ENCODE measurements around the gene POU6F2.
"Not testable (repeated sequence)": the region's sequence is repeated elsewhere in the genome, so short reads cannot be mapped to it uniquely, and the experiment has no call there.

Gene POU6F2

GRCh38 chr7:39313974-39314373 is 336.3 kb downstream of the POU6F2 start:
- no peak for DNase-seq

DNA sequence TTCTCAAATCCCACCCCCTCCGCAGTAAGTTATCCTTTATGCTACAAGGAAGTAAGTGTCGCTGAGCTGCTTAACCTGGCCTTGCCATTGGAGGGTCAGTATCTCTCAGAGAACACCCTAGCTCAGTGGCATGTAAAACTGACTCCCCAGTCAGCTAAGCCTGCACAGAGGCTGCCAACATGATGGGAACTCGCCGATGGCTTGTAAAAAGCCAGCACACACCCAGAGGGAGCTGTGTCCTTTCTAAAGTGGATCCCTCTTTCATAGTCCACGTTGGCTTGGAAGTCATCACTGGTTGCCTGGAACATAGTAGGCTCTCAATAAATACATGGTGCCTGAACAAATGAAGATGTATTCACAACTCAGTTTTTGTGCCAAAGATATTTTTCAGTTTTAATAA is 339.4 kb downstream of the POU6F2 start:
- DNase-seq = no peak

DNA sequence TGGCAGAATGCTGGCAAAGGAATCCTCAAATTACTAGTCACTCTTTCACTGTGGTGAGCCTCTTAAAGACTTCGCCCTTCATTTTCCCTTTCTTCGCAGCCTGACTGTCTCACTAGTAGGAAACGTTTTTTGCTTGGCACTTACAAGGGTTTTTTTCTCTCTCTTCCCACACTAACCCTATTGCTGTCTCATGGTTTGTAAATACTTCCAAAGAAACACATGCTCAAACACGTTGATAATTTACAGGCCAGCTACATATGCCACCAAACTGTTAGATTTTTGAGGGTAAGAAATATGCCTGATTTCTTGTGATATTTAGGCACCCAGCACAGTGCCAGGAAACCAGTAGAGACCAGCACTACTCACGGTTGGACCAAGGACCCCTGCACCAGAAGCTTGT is 340.2 kb downstream of the POU6F2 start:
- DNase-seq = no peak

DNA sequence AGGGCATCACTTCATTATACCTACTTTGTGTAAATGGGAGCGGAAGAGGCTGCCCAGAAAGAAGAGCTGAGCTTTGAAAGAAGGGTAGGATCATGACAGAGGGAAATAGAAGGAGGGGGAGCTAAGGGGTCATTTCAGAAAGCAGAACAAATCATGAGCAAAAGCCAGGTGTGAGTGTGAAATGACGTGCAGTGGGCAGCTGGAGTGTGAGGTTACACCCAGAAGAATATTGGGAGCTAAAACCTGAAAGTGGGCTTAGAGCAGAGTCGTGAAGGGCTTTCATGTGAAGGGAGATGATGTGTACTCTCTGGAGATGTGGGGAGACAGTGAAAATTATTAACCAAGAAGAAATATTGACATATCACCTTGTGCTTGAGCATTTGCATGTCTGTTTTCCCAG is 343.5 kb downstream of the POU6F2 start:
- DNase-seq = no peak

GRCh38 chr7:39321909-39322498 is 344.3 kb downstream of the POU6F2 start:
- no peak for DNase-seq

DNA sequence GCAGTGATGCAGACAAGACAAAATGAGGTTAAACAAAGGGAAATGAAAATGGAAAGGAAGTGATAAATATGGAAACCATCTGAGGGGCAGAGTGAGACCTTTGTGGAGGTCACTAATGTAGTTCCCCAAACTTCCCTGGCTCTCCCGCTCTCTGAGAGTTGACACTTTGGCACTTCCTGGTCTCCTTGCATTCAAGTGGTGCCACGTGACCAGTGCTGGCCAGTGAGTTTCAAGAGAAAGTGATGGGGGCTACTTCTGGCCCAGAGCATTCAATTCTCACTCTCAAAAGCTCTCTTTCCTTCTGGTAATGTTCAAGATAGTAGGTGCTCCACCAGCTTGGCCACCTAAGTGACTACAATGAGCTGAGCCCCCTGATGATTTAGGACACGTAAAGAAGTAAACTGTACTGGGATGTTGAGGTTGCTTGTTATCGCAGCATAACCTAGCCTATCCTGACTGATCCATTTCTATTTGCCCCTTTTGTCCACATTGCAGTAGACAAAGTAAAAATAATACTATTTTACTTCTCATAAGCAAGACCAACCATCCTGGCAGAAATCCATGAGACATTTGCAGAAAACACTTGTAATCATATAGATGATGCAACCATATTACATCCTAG is 346.5 kb downstream of the POU6F2 start:
- DNase-seq = no peak

DNA sequence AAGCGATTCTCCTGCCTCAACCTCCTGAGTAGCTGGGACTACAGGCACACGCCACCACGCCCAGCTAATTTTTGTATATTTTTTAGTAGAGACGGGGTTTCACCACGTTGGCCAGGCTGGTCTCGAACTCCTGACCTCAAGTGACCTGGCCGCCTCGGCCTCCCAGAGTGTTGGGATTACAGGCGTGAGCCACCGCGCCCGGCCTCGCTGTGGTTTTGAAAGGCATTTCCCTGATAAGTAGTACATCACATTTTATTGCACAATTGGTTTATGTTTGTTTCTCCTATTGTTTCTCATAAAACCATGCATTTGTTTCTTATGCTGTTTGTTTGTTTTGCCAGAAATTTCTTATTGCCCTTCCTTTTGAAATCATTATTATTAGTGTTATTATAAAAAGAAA is 353.9 kb downstream of the POU6F2 start:
- DNase-seq = not testable (repeated sequence)

GRCh38 chr7:39332142-39332541 is 354.4 kb downstream of the POU6F2 start:
- no peak for DNase-seq

DNA sequence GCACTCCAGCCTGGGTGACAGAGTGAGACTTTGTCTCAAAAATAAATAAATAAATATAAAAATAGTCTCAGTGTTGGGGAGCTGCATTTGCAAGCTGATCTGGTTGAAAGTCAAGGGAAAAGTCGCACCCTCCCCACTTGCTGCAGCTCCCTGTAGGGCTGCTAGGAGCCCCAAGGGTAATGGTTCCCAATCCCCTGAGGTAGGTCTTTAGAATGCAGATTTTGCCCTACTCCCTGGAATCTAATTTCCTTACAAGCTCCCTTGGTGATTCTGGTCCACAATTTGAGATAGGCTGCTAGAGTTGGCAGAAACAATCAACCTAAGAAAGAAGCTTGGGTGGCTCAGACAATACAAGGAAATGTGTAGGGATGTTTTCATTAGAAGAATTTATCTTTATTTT is 356.0 kb downstream of the POU6F2 start:
- no peak for DNase-seq

- no peak for DNase-seq
Measured at GRCh38 chr7:39336442-39336841, 358.7 kb downstream of the POU6F2 start.

DNA sequence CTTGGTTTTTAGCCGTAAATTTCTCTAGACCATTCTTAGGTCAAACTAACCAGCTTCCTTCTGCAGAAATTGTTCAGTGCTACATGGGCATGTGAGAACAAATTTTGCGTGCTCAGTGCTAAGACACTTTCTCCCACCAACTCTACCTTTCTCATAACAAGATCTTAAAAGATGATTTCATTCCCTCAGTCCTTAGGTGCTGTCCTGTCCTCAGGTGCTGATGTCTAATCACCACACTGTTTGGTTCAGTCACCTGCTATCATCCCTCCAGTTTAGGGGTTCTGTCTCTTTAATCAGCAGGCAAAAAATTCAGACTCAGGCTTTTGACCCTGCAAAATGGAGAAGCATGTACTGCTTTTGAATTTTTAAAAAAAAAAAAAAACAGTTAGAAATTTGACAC is 361.0 kb downstream of the POU6F2 start:
- no peak for DNase-seq

GRCh38 chr7:39339591-39339990 is 361.9 kb downstream of the POU6F2 start:
- no peak for DNase-seq

DNA sequence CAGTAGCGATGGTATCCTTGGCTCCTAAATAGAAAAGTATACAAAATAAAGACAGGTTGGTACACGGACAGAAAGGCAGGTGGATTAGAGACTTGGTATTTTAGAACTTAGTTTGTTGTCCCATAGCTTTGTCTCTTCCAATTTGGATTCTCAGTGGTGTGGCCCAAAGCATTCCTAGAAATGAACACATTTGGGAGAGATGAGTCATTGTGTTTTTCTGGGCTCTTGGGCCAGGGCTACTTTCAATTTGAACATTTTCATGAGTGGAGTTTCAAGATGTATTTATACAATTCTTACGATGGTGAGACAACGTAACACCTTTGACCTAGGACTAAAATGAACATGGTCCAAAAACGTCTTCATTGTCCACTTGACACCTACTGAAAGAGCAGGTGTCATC is 363.4 kb downstream of the POU6F2 start:
- no peak for DNase-seq

DNA sequence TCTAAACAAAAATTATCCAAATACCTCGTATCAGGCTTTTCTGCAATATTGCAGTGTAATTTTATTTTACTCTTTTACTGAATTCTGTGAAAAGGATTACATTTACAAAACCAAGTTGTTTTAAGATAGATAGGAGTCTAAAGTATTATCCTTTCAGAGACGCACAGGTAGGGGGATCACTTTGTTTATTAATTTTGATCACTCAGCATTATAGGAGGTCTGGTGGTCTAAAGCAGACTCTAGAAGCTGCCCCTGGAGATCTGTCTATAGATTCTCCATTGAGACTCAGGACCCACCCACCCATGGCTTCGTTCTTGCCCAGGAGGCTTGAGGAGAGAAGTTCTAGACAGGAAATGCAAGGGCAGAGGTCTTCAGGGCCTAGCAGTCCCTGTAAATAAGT is 365.1 kb downstream of the POU6F2 start:
- DNase-seq = no peak

DNA sequence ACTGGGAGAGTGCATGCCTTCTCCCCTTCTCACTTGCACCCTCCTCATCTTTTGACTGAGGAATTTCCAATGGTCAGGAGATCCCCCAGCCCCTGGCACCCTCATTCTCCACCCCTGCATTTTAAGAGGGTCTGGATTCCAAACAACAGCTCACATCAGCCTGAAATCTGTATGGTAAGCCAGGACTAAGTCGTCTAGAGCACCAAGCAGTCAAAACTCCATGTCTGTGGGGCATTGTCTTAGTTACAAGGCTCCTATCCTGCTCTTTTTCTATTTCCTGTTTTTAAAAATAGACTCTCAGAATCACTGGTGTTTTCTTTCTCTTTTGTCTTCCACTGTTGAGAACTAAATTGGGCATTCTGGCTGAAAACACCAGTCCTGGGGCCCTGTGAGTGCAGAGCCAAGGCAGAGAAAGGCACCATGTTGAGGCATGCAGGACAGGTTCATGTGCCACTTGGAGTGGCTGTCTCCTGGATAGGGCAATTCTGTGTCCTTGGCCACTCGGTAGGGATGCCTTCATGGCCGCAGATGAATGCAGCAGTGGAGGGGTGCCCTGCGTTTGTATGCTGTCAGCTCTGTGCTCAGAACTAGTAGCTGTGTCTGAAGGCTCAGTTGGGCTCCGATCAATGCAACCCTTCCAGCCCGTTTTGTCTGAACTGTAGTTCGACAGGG is 371.9 kb downstream of the POU6F2 start:
- DNase-seq = no peak

GRCh38 chr7:39353615-39354376 is 376.1 kb downstream of the POU6F2 start:
- DNase-seq = no peak

DNA sequence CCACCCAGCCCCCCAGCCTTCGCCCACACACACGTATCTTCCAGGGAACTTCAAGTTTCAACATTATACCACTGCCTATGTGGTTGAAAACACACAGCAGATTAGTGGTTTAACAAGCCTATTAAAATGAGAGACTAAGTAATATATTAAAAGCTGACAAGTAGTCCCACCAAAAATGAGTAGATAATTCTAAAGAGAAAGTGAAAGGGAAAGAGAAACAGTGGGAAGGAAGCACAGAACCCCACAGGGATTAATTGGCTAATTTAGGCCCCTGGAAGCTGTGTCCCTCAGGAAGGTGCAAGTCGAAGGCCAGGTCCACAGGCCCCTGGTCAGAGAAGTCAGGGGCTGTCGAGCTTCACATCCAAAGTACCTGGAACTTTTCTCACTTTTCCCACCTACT is 378.0 kb downstream of the POU6F2 start:
- DNase-seq = no peak

- DNase-seq = no peak
Measured at GRCh38 chr7:39356172-39356925, 378.6 kb downstream of the POU6F2 start.

GRCh38 chr7:39357648-39358047 is 379.9 kb downstream of the POU6F2 start:
- DNase-seq = no peak

DNA sequence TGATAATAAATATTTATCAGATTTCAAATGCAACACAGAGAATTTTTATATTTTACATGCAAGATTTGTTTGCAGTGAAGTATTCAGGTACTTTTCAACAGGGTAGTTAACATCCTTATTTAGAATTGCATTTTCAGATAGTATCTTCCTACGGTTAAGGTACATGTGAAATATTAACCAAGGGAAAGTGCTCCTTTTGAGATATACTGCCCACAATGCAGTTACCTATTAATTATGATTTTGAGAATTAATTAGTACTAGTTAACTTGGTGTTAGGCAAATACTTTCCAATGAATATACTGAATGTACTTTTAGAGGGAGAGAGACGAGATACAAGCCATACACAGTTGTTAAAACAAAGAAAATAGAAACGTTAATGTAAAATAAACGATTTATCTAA is 382.3 kb downstream of the POU6F2 start:
- DNase-seq = no peak

GRCh38 chr7:39360766-39361165 is 383.1 kb downstream of the POU6F2 start:
- DNase-seq = no peak

- no peak for DNase-seq
Measured at GRCh38 chr7:39365751-39366295, 388.1 kb downstream of the POU6F2 start.

DNA sequence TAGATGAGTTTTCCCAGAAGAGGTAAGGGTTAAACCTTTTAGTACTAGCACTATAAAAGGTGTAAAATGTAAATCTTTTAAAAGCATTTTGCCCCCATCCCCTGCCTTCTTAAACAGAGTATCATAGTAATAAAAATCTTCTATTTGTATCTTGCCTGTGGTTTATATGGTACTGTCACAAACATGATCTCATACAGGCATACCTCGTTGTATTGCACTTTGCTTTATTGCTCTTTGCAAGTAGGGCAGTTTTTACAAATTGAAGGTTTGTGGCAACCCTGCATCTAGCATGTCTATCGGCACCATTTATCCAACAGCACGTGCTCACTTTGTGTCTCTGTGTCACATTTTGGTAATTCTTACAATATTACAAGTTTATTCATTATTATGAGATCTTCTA is 389.7 kb downstream of the POU6F2 start:
- DNase-seq = no peak
